ENCODE measurements around the gene TRIM52. TPM values are rescaled to one million over a fixed set of nuclear protein-coding genes. Genes with fewer than 3 reads are reported as not detected.

The TRIM52 gene
- total and polyA plus RNA-seq, 10 of the 15 experiments (the other 5 are each of a cell fraction or from before 2014, with no cell fraction given), result 1.4 to 24.3 (median 8.1) TPM

GRCh38 chr5:181221792-181222629 lies 38.9 kb downstream of the TRIM52 start (continued):
- TF ChIP-seq ZBED1 (IDR thresholded peaks at IDR 0.05; ENCODE audit: borderline replicate concordance), result peak; percentile 81; the same call in 1 of the 2 replicates
- TF ChIP-seq RBBP5 (conservative IDR thresholded peaks at IDR 0.05), result no peak
- TF ChIP-seq JUNB (IDR thresholded peaks at IDR 0.05), result 0 out of 2 replicates have a peak, but pooled peaks have one; percentile 5
- TF ChIP-seq SMAD1 (IDR thresholded peaks at IDR 0.05; ENCODE audit: low read depth, partially characterized antibody), result no peak
- TF ChIP-seq PAX8 (IDR thresholded peaks at IDR 0.05), result no peak
- no peak for TF ChIP-seq ESRRA (IDR thresholded peaks at IDR 0.05; ENCODE audit: low read length)
- peak; percentile 69; the same call in 2 of the 3 replicates for TF ChIP-seq POU2F2 (IDR thresholded peaks at IDR 0.05; ENCODE audit: borderline replicate concordance, low read depth, low read length)
- peak; percentile 92 for TF ChIP-seq SREBF2 (IDR thresholded peaks at IDR 0.05; ENCODE audit: low read length)
- peak; percentile 53 for TF ChIP-seq SP1 (IDR thresholded peaks at IDR 0.05; ENCODE audit: low read depth, low read length)
- 0 out of 2 replicates have a peak, but pooled peaks have one; percentile 60 for TF ChIP-seq CHD2 (IDR thresholded peaks at IDR 0.05; ENCODE audit: borderline replicate concordance, low read depth, low read length)
- TF ChIP-seq TARDBP (IDR thresholded peaks at IDR 0.05; ENCODE audit: borderline replicate concordance), result peak; percentile 96
- no peak for TF ChIP-seq HSF1 (IDR thresholded peaks at IDR 0.05; ENCODE audit: low read depth, low read length)
- no peak for TF ChIP-seq CHD1 (IDR thresholded peaks at IDR 0.05; ENCODE audit: low read depth, low read length)
- no peak for TF ChIP-seq SMC3 (IDR thresholded peaks at IDR 0.05; ENCODE audit: borderline replicate concordance, low read length)
- TF ChIP-seq HDGF (IDR thresholded peaks at IDR 0.05), result no peak
- TF ChIP-seq SIN3A (IDR thresholded peaks at IDR 0.05; ENCODE audit: low read depth, low read length), result no peak
- TF ChIP-seq HDAC2 (IDR thresholded peaks at IDR 0.05), result no peak
- peak; percentile 94 for TF ChIP-seq YY1 (IDR thresholded peaks at IDR 0.05; ENCODE audit: low read depth, low read length)
- peak; percentile 42 for TF ChIP-seq RELA (IDR thresholded peaks at IDR 0.05; ENCODE audit: borderline replicate concordance, partially characterized antibody)
- TF ChIP-seq TCF7 (IDR thresholded peaks at IDR 0.05; ENCODE audit: borderline replicate concordance), result 0 out of 2 replicates have a peak, but pooled peaks have one; percentile 39
- TF ChIP-seq NR2C2 (IDR thresholded peaks at IDR 0.05; ENCODE audit: borderline replicate concordance, control insufficient read depth, insufficient read length, low read depth), result no peak
- TF ChIP-seq USF2 (IDR thresholded peaks at IDR 0.05; ENCODE audit: borderline replicate concordance, low read depth, low read length), result no peak
- TF ChIP-seq YBX1 (IDR thresholded peaks at IDR 0.05), result no peak
- TF ChIP-seq POLR2A (IDR thresholded peaks at IDR 0.05; ENCODE audit: low read depth, low read length), result peak; percentile 53
- no peak for TF ChIP-seq CBX3 (IDR thresholded peaks at IDR 0.05; ENCODE audit: borderline replicate concordance, low read depth)
- TF ChIP-seq ZNF687 (IDR thresholded peaks at IDR 0.05), result peak; percentile 72
- peak; percentile 83; the same call in 1 of the 2 replicates for TF ChIP-seq STAT1 (conservative IDR thresholded peaks at IDR 0.05)
- peak; percentile 31; the same call in 1 of the 2 replicates for TF ChIP-seq PAX5 (IDR thresholded peaks at IDR 0.05; ENCODE audit: borderline replicate concordance, low read depth, low read length)

Data from GM12878 (cell line).